ENCODE results near the gene SLC9A3.
"Not testable (repeated sequence)": the region's sequence is repeated elsewhere in the genome, so short reads cannot be mapped to it uniquely, and the experiment has no call there.

Gene SLC9A3

GRCh38 chr5:477871-478270 is 46.4 kb downstream of the SLC9A3 start:
- no peak for TF ChIP-seq Cebpa-rat (IDR thresholded peaks at IDR 0.05)
- peaks cover 68% of the 10 kb centered on the region for H4K20me1 ChIP-seq

GRCh38 chr5:477247-477646 is 47.0 kb downstream of the SLC9A3 start:
- peaks cover 53% of the 10 kb centered on the region for H3K27me3 ChIP-seq
- H4K20me1 ChIP-seq: peaks cover 68% of the 10 kb centered on the region
- peaks cover 77% of the 10 kb centered on the region for H3K4me1 ChIP-seq
- no peak overlapping the region for H3K27ac ChIP-seq
- no peak overlapping the region for H3K4me3 ChIP-seq
- no peak for TF ChIP-seq Cebpa-rat (IDR thresholded peaks at IDR 0.05)
- H3K4me2 ChIP-seq: peak overlapping the region; percentile 91
- no peaks in the 10 kb centered on the region for H3K36me3 ChIP-seq
- H3K9me3 ChIP-seq: no peaks in the 10 kb centered on the region
- no peak overlapping the region for H3K9ac ChIP-seq

More at GRCh38 chr5:477871-478270, 46.4 kb downstream of the SLC9A3 start:
- no peaks in the 10 kb centered on the region for H3K9me3 ChIP-seq
- no peak overlapping the region for H3K4me3 ChIP-seq
- peaks cover 79% of the 10 kb centered on the region for H3K4me1 ChIP-seq
- H3K9ac ChIP-seq: no peak overlapping the region
- no peak overlapping the region for H3K27ac ChIP-seq
- peak overlapping the region; percentile 91 for H3K4me2 ChIP-seq
- peaks cover 53% of the 10 kb centered on the region for H3K27me3 ChIP-seq
- H3K36me3 ChIP-seq: no peaks in the 10 kb centered on the region

- peaks cover 53% of the 10 kb centered on the region for H3K27me3 ChIP-seq
- peaks cover 77% of the 10 kb centered on the region for H3K4me1 ChIP-seq
- H3K36me3 ChIP-seq: no peaks in the 10 kb centered on the region
- H3K9ac ChIP-seq: no peak overlapping the region
- H3K9me3 ChIP-seq: no peaks in the 10 kb centered on the region
- H3K4me3 ChIP-seq: no peak overlapping the region
- H4K20me1 ChIP-seq: peaks cover 73% of the 10 kb centered on the region
- H3K4me2 ChIP-seq: peak overlapping the region; percentile 91; the same call in 1 of the 2 replicates
- H3K27ac ChIP-seq: no peak overlapping the region
- TF ChIP-seq Cebpa-rat (IDR thresholded peaks at IDR 0.05): no peak
These were observed 47.5 kb downstream of the SLC9A3 start for GRCh38 chr5:476814-477175.

- no peak overlapping the region for H3K9ac ChIP-seq
- H3K27me3 ChIP-seq: peaks cover 53% of the 10 kb centered on the region
- peaks cover 80% of the 10 kb centered on the region for H3K4me1 ChIP-seq
- no peaks in the 10 kb centered on the region for H3K9me3 ChIP-seq
- H4K20me1 ChIP-seq: peaks cover 78% of the 10 kb centered on the region
- TF ChIP-seq Cebpa-rat (IDR thresholded peaks at IDR 0.05): no peak
- H3K36me3 ChIP-seq: peaks cover 3% of the 10 kb centered on the region
- H3K4me2 ChIP-seq: no peak overlapping the region
- H3K27ac ChIP-seq: no peak overlapping the region
- no peak overlapping the region for H3K4me3 ChIP-seq
These were observed 48.0 kb downstream of the SLC9A3 start for GRCh38 chr5:476102-476813.

- peak overlapping the region; percentile 50; the same call in 1 of the 2 replicates for H3K4me2 ChIP-seq
- H3K36me3 ChIP-seq: peaks cover 8% of the 10 kb centered on the region
- peaks cover 80% of the 10 kb centered on the region for H3K4me1 ChIP-seq
- no peaks in the 10 kb centered on the region for H3K9me3 ChIP-seq
- H3K9ac ChIP-seq: no peak overlapping the region
- H3K27me3 ChIP-seq: peaks cover 53% of the 10 kb centered on the region
- TF ChIP-seq Cebpa-rat (IDR thresholded peaks at IDR 0.05): no peak
- peaks cover 84% of the 10 kb centered on the region for H4K20me1 ChIP-seq
- no peak overlapping the region for H3K27ac ChIP-seq
- H3K4me3 ChIP-seq: no peak overlapping the region
These were observed 48.5 kb downstream of the SLC9A3 start for GRCh38 chr5:475704-476101.

- Histone ChIP-seq H3K9ac (no peak overlapping the region), H3K27ac (no peak overlapping the region), H3K4me1 (peaks cover 80% of the 10 kb centered on the region), H3K36me3 (peaks cover 13% of the 10 kb centered on the region), H3K4me2 (peak overlapping the region; percentile 50), H3K27me3 (peaks cover 53% of the 10 kb centered on the region), H3K9me3 (no peaks in the 10 kb centered on the region), H4K20me1 (peaks cover 85% of the 10 kb centered on the region), H3K4me3 (peak overlapping the region; percentile 42)
- TF ChIP-seq Cebpa-rat (IDR thresholded peaks at IDR 0.05): no peak
These were observed 49.2 kb downstream of the SLC9A3 start for GRCh38 chr5:474840-475661.

- not testable (repeated sequence) for H3K9ac ChIP-seq, H3K27ac ChIP-seq, H3K9me3 ChIP-seq
- peaks cover 53% of the 10 kb centered on the region for H3K27me3 ChIP-seq
- H3K36me3 ChIP-seq: peaks cover 20% of the 10 kb centered on the region
- H4K20me1 ChIP-seq: peaks cover 85% of the 10 kb centered on the region
- peak overlapping the region; percentile 100 for H3K4me2 ChIP-seq
- peak overlapping the region; percentile 84 for H3K4me3 ChIP-seq
- H3K4me1 ChIP-seq: peaks cover 77% of the 10 kb centered on the region
These were observed 49.9 kb downstream of the SLC9A3 start for GRCh38 chr5:474232-474839.

GRCh38 chr5:473551-474192 is 50.6 kb downstream of the SLC9A3 start:
- Histone ChIP-seq H3K27me3 (peaks cover 52% of the 10 kb centered on the region), H3K9ac (peak overlapping the region; percentile 81), H3K4me3 (peak overlapping the region; percentile 84), H3K36me3 (peaks cover 26% of the 10 kb centered on the region), H3K4me1 (peaks cover 71% of the 10 kb centered on the region), H3K4me2 (peak overlapping the region; percentile 100), H3K27ac (peak overlapping the region; percentile 79), H3K9me3 (no peaks in the 10 kb centered on the region), H4K20me1 (peaks cover 81% of the 10 kb centered on the region)
- no peak for TF ChIP-seq Cebpa-rat (IDR thresholded peaks at IDR 0.05)

- peak overlapping the region; percentile 95 for H3K9ac ChIP-seq
- H4K20me1 ChIP-seq: peaks cover 73% of the 10 kb centered on the region
- TF ChIP-seq Cebpa-rat (IDR thresholded peaks at IDR 0.05): no peak
- H3K4me2 ChIP-seq: peak overlapping the region; percentile 100
- peak overlapping the region; percentile 97 for H3K27ac ChIP-seq
- peak overlapping the region; percentile 84 for H3K4me3 ChIP-seq
- peaks cover 30% of the 10 kb centered on the region for H3K36me3 ChIP-seq
- peaks cover 63% of the 10 kb centered on the region for H3K4me1 ChIP-seq
- no peaks in the 10 kb centered on the region for H3K9me3 ChIP-seq
- peaks cover 45% of the 10 kb centered on the region for H3K27me3 ChIP-seq
These were observed 51.3 kb downstream of the SLC9A3 start for GRCh38 chr5:472656-473550.

All from BLaER1 (cell line).